Omental fat pad (tissue), 4 donors: Measurements from ENCODE around the gene PDE1C. TPM values are rescaled to one million over a fixed set of nuclear protein-coding genes. Genes with fewer than 3 reads are reported as not detected.

Source experiments
- ATAC-seq: fragments of 150-250 bp; one replicate; pipeline ENCODE4 v1.9.1; 2016; ENCODE audit warnings: mild to moderate bottlenecking, moderate library complexity; ENCODE audit not compliant: low FRiP score
- DNase-seq: peaks from one replicate; pipeline ENCODE4 v3.0.0-alpha.2; 2019; ENCODE audit warnings: low spot score
- CTCF ChIP-seq, 3 donors: fragments of 450-650 bp; IDR thresholded peaks; one replicate each; pipeline ENCODE4 v1.5.1; 2016 to 2017; ENCODE audit warnings: antibody characterized with exemption in 3 of 3, mild to moderate bottlenecking in 3 of 3, moderate library complexity in 2 of 3
- total RNA-seq, 4 donors: library from RNA; depleted of rRNA; stranded (reverse); fragments of >200 nt; gene quantifications; one replicate each; pipeline ENCODE4 v1.1.0, GENCODE V29; 2016

Gene PDE1C
- total RNA-seq, 4 donors from 2014 or later = 2.6 to 20.6 (median 4.3) TPM

- ATAC-seq = no peak
- no peak for TF ChIP-seq CTCF (IDR thresholded peaks at IDR 0.05)
- DNase-seq = no peak
Measured at GRCh38 chr7:31794851-31795344, 275.3 kb downstream of the PDE1C start.

- no peak for TF ChIP-seq CTCF (IDR thresholded peaks at IDR 0.05)
- DNase-seq = no peak
- ATAC-seq = no peak
Measured at GRCh38 chr7:31791881-31792280, 278.3 kb downstream of the PDE1C start.

DNA sequence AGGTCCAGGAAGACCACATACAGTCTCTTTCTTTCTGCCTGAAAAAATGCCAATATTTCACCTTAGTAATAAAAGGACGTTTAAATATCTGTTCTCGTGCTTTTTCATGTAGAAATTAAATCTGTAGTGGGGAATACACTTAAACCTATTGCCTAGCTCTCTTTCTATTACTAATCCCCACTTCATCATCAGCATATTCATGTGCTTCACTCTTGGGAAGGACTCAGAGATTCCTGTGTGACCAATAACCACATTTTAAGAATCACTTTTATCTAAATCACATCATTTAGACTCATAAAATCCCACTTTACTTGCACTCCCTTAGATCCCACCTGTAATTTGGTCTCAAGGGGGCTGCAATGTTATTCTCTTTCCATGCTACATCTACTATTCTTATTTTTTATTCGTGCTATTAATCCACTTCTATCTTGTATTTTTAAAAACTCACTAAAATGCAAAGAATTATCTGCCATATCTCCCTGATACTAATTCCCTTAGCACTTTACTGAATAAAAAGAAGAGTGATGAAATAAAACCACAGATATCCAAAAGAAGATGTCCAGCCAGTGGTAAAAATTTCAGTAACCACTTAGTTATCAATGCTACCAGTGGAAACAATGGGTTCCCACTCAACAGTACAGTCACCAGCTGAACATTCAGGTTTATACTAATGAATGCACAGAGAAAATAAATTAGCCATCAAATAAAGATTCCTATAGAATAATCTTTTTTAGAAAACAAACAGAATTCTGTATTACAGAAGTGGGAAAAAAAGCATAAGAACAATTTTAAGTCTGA, 281.1 kb downstream of the PDE1C start:
- no peak for DNase-seq
- ATAC-seq = no peak
- TF ChIP-seq CTCF (IDR thresholded peaks at IDR 0.05) = no peak

GRCh38 chr7:31788445-31788844, 281.8 kb downstream of the PDE1C start:
- no peak for TF ChIP-seq CTCF (IDR thresholded peaks at IDR 0.05)
- DNase-seq = no peak
- ATAC-seq = no peak

GRCh38 chr7:31786326-31786725, 283.9 kb downstream of the PDE1C start:
- ATAC-seq = no peak
- no peak for DNase-seq
- no peak for TF ChIP-seq CTCF (IDR thresholded peaks at IDR 0.05)

DNA sequence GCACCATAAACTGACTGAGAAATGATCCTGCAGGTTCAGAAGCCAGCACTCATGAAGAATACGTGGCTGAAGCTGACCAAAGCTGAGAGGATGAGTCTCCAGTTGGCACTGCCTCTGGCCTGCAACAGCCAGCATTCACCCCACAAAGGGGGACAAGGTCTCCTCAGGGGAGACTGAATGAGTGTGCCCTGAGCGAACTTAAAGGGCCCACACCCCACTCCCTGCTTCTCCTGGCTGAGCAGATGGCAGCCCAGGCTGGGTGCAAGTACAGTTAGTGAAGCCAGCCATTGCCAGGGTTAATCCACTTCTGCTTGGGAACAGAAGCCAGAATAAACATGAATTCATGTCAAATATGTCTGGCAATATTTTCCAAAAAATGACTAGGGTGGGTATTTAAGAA, 285.1 kb downstream of the PDE1C start:
- no peak for DNase-seq
- TF ChIP-seq CTCF (IDR thresholded peaks at IDR 0.05) = no peak
- ATAC-seq = no peak

DNA sequence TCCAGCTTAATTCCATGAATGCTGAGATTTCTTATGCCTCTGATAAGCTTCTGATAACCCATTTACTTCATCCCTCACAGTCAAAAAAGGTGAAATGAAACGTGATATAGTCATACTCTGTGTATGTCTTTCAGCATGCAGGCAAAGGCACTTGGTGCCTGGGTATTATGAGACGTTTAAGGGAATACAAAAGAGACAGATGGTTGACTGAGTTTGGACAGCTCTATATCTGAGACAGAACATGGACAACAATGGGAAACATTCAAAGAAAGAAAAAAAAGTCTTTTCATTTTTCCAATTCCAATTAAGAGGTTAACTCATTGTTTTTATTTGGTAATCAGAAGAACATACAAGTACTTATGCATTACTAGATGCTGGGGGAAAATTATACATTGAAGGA, 287.0 kb downstream of the PDE1C start:
- no peak for DNase-seq
- no peak for TF ChIP-seq CTCF (IDR thresholded peaks at IDR 0.05)
- no peak for ATAC-seq
